ENCODE data around the gene C1QL4.
"Not testable (repeated sequence)": the region's sequence is repeated elsewhere in the genome, so short reads cannot be mapped to it uniquely, and the experiment has no call there.

Gene C1QL4

GRCh38 chr12:49347311-49348193 is 10.6 kb upstream of the C1QL4 start:
- no peak for DNase-seq

DNA sequence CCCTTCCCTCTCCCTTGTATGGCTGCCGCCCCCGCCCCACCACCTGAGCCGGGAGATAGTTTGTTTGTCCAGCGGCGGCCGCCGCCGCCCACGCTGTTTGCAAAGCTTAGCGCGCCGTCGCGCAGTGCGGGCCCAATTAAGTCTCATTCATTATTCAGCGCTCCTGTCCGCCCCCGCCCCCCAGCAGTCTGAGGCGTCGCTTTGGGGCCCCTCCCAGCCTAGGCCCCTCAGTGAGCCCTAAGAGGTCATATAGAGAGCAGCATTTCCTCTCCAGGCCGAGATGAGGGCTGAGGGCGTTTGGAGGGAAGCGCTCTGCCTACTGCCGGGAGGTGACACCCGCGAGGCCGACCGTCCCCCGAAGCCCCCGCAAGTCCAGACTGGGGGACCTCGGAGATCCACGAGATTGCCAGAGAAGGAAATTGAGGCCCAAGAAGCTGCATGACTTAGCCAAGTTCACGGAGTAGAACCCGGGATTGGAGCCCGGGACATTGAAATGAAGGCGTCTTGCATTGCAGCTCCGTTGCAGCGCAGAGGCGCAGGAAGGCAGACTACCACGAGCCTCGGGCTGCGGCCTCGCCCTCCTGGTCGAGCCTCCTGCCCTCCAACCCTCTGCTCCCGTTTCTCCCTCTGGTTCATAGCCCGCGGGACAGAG is 9.8 kb upstream of the C1QL4 start, which contains the start of gene DNAJC22:
DNAJC22 (plus strand) TSS at position 230 of the 652 bp plus-strand sequence. CDS start 1,985 bp downstream, outside the sequence.
- no peak for DNase-seq

GRCh38 chr12:49345825-49346658 is 9.1 kb upstream of the C1QL4 start:
- no peak for DNase-seq

DNA sequence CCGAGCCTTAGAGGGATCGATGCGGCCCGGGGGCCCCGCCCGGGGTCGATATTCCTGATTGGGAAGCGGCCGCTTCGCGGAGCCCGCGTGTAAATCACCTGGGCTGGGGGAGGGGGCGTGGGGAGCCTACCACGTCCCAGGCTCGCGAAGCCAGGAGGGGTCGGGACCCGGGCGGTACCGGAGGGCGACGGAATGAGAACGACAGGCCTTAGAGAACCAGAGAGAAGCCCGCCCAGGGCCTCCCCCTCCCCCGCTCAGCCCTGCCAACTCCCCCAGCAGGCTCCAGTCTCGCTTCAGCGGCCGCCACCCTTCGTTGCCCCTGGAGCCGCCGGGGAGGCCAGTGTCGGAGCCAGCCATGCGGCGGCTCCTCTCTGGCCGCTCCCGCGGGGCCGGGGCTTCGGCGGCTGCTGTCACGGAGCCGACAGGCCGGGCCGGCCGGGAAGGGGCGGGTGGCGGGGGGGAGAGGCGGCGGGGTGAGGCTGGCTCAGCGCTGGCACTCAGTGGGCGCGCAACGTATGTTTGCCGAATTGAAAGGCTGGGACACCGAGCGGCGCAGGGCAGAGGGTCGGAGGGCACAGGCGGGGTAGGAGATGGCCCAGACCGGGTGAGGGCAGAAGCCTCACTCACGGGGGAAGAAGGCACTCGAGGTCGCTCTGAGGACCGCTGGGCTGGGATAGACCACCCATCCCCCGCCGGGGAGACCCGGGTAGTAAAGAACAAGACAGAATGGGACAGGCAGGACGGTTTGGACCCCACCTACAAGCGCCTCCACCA is 8.2 kb upstream of the C1QL4 start:
- no peak for DNase-seq

DNA sequence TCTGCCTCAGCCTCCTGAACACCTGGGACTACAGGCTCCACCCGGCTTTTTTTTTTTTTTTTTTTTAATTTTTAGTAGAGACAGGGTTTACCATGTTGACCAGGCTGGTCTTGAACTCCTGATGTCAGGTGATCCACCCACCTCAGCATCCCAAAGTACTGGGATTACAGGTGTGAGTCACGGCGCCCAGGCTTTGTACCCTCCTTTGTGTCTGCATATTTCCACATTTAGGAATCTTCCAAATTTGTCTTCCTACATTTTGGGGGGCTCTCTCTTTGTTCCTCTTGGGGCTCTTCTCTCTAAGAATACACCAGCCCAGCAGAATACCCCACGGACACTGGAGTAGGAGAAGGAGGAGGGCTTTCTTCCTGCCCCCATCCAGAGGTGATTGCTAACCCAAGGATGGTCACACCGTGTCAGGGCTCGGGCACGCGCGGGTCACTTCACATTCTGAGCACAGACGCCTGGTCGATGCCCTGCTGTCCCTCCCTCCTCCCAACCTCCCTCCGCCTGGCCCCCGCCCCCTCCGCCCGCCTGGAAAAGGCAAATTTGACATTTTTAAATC is 7.6 kb upstream of the C1QL4 start:
- DNase-seq = no peak

DNA sequence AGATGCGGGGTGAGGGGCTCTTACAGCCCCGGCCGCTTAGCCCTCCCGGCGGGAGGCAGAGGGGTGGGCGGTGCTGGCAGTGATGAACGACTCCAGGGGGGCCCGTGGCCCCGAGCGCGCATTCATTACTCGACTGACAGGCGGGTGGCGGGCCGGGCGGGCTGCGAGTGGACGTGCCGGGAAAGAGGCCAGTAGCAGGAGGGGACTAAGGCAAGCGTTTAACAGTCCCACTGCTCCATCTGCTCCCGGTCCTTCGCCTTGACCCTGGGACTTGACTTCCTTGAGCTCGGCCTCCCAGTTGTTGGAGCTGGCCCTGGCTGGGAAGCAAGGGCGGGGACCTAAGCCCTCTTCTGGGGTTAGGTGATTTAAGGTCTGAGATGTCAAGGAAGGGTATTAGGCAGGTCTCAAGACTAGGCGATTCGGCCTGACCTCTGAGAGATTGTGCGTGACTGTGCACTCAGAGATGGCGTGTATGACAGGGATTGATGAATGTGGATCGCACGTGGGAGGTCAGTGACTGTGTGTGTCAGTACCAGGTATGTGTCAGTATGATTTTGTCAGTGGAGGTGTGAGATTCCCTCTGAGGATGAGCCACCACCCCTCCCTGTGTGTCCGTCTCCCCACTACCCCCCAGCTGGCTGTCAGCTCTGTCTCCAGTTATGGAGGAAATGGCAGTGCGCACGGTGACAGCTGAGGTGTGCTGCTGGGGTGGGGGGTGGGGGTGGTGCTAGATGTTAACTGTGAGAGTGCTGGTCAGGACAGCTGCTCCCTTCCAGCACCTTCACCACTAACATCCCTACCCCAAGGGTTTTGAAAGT is 6.1 kb upstream of the C1QL4 start:
- no peak for DNase-seq

GRCh38 chr12:49342066-49342913 is 5.3 kb upstream of the C1QL4 start:
- peak; percentile 52 for DNase-seq

- no peak for DNase-seq
Measured at GRCh38 chr12:49341777-49342065, 4.7 kb upstream of the C1QL4 start.

- no peak for DNase-seq
Measured at GRCh38 chr12:49340971-49341776, 4.2 kb upstream of the C1QL4 start.

DNA sequence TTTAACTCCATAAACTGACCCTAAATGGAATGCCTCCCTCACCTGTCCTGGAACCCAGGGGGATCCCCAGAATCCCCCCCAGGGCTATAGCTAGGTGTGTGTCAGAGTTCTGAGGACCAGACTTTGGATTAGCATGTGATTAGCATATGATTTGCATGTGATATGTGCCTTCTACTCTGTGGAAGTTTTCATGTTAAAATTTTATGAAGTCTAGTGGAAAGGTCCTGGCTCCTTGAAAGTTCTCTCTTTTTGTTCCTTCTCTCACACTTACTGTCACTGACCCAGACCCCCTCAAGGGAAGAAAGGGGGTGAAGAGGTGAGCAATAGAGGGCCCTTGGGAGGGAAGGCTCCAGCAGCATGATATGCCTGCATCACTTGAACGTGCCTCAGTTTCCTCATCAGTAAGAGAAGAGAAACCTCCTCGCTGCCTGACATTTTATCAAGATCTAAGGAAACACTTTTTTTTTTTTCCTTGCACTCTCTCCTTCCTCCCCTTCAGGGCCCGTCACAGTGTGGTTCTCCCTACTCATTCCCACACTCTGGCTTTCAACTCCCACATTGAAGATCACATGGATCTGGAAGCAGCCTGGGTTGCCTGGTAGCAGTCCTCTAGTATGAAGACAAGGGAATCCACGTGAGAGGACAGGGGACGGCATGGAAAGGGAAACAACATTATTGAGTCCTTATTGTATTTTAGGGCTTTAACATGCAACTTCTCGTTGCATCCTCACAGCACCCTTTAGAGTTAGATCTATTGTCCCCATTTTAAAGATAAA is 3.3 kb upstream of the C1QL4 start:
- no peak for DNase-seq

GRCh38 chr12:49339464-49339861 is 2.5 kb upstream of the C1QL4 start:
- no peak for DNase-seq

DNA sequence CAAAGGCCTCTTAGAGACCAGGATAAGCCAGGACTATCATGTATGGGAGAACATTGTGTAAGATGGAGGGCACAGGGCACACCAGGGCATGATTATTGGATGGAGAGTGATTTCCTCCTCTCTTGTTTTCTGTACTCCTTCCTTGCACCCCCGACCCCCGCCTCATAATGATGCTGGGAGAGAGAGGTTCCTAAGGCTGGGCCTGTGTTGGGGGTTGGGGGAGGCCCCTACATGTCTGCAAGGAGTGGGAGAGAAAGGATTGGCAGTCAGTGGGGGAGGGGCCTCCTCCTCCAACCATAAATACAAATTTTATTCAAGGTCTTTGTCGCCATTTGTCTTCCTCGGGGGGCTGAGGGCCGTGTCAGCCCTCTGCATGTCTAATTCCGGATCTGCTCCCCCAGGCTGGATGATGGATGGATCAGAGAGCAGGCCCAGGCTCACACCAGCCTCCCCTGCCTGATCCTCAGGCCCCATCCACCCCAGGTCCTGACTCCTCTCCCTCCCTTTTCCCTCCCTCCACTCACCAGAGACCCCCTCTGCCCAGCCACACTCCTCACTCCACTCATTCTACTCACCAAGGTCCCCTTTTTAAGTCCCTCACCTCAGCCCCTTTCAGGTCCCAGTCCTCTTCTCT is 2.0 kb upstream of the C1QL4 start:
- DNase-seq = no peak

GRCh38 chr12:49335955-49336644 is 888 bp downstream of the C1QL4 start:
- no peak for DNase-seq

DNA sequence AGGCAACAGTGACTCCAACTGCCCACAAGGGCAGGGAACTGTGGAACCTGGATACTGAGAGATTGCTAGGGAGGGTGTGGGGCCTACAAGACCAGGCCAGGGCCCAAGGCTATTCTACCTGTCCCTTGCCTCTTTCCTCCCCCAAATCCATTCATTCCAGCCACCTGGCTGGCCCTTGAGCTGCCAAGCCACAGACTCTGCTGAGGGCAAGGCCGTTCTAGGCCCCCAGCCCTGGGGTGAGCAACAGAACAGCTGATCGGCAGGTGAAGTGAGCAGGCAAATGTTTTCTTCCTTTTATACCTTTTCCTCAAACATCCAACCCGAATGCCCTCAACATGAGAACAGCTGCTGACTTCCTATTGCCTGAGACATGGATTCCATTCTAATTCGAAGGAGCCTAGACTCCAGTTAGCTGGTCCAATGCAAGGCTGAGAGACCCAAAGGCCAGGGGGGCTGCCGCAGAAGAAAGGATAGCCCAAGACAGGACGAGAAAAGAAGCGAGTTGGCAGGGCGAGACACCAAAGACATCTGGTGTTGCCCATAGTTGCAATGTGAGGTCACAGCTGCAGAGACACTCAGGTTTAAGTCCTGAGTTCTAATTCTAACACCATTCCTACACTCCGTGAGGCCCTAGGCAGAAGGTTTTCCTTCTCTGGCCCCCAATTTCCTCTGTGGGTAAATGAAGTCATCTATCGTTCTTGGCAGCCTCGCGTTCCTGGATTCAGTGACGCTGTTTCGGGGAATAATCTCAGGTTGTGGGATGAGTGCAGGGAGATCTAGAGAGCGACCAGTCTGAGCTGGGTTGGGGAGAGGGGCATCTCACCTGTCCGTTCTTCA is 1.7 kb downstream of the C1QL4 start:
- DNase-seq = no peak

GRCh38 chr12:49334681-49335080 is 2.3 kb downstream of the C1QL4 start:
- DNase-seq = no peak

- DNase-seq = no peak
Measured at GRCh38 chr12:49334226-49334625, 2.8 kb downstream of the C1QL4 start.

DNA sequence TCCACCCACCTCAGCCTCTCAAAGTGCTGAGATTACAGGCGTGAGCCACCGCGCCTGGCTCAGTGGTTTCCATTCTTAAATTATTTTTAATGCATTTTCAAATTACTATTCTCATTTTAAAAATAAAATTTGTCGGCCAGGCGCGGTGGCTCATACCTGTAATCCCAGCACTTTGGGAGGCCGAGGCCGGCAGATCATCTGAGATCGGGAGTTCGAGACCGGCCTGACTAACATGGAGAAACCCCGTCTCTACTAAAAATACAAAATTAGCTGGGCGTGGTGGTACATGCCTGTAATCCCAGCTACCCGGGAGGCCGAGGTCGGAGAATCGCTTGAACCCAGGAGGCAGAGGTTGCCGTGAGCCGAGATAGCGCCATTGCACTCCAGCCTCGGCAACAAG is 3.2 kb downstream of the C1QL4 start:
- DNase-seq = not testable (repeated sequence)

Measured in NCI-H2081 treated with DMSO at 0.1 percent for 48 hours (cell line).